Activated CD4-positive, CD25-positive, alpha-beta regulatory T cell (primary cell): ENCODE results near the gene EEFSEC.

Experiments
- DNase-seq, 4 experiments: peaks; one replicate each; lab custom pipeline; 2025; lab: John Stamatoyannopoulos, UW

EEFSEC gene

DNA sequence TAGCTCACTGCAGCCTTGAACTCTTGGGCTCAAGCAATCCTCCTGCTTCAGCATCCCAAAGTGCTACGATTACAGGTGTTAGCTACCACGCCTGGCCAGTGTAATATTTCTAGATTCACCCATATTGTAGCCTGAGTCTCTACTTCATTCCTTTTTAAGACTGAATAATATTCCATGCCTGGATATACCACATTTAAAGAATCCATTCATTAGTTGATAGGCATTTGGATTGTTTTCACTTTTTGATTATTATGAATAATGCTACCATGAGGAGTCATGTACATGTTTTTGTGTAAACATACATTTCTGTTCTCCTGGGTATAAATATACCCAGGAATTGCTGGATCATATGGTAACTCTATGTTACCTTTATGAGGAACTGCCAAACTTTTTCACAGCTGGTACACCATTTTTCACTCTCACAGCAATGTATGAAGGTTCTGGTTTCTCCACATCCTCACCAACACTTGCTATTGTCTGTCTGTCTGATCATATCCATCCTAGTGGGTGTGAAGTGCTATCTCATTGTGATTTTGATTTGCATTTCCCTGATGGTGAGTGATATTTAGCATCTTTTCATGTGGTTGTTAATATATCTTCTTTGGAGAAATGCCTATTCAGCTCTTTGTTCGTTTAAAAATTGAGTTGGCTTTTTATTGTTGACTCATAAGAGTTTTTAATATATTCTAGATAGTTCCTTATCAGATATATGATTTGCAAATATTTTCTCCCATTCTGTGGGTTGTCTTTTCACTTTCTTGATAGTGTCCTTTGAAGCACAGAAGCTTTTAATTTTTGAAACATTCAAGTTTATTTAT is 32.6 kb downstream of the EEFSEC start:
- DNase-seq: no peak

DNA sequence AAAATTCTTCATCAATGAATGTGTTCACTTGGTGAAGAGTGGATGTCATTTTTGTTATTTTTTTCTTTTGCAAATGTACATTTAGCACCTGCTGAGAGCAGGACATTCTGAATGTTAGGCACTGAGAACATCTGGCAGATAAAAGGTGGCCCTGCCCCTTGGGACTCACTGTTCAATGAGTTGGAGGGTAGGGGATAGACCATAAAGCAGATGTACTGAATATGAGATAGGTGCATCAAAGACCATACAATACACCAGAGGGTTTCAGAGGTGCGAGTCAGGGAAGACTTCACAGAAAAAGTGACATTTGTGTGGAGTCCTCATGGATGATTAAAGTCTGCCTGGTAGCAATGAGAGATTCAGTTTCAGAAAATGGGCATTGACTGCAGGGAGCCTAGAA is 34.2 kb downstream of the EEFSEC start:
- no peak for DNase-seq

DNA sequence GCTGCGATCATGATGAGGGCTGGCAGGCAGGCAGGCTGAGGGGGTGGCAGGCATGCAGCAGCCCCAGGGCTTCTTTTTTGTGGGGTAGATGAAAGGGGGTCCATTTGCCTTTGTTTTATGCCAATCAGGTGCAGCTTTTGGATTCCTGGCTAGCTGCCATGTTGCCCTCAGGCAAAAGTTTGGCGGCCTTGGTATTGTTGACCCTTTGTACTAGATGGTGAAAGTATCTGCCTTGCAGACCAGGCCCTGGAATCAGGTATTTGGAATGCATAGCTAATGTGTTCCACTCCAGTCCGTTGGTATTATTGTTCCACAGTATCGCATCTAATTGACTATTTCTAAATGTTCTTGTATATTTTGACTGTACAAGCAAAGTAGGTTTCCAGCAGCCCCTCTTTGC is 35.0 kb downstream of the EEFSEC start:
- DNase-seq: no peak

DNA sequence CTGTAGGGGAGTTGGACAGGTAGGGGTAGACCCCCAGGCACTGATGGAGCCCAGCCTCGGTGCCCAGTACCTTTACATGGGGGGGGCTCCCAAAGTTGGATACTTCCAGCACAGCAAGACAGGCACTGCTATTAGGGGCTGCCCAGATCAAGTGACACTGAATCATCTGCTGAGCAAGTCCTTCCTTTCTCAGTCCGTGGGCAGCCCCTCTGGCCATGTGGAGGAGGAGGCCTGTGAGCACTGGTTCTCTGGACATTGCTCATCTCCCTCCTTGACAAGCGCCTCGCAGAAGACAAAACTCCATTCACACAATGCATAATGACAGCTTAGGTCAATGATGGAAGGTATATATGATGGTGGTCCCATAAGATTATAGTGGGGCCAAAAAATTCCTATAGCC is 35.7 kb downstream of the EEFSEC start:
- no peak for DNase-seq

DNA sequence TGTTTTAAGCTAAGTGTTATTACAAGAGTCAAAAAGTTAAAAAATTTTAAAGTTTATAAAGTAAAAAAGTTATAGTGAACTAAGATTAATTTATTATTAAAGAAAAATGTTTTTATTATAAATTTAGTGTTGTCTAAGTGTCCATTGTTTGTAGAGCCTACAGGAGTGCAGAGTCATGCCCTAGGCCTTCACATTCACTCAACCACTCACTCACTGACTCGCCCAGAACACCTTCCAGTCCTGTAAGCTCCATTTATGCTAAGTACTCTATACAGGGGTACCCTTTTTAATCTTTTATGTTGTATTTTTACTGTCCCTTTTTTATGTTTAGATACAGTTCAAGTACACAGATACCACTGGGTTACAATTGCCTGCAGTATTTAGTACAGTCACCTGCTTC is 37.2 kb downstream of the EEFSEC start:
- no peak for DNase-seq

DNA sequence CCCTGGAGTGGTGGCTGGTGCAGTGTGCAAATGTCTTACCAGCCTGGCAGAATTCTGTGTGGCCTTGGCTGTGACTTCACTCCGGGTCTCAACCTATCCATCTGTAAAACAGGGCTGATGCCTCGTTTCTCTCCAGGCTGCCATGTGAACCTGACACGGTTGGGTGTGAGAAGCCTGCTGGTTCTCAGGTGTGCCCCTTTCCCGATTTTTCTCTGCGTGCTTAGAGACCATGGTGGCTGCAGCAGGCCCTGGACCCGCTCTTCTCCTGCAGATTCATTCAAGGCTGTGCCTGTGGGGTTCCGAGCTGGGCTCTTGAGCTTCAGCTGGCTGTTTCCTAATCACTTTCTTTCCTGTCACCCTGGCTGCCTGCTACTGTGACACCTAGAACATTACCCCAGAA is 38.9 kb downstream of the EEFSEC start:
- DNase-seq: no peak

DNA sequence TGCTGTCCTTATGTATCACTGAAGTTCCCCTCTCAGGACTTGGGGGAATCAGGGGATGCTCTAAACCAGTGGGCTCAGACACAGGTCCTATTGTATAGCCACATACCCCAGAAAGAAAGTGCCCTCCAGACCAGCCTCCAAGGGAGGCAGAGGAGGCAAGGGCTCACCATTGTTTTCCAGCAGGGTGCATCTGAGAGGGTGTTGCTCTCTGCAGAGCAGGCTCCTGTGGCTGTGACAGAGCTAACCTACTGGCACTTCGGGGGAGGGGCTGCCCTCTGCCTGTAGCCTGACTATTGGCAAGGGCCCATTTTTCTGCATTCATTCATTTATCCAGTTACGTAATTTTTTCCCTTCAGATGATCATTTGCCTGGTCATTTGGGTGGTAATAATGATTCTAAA is 39.9 kb downstream of the EEFSEC start:
- DNase-seq: no peak

DNA sequence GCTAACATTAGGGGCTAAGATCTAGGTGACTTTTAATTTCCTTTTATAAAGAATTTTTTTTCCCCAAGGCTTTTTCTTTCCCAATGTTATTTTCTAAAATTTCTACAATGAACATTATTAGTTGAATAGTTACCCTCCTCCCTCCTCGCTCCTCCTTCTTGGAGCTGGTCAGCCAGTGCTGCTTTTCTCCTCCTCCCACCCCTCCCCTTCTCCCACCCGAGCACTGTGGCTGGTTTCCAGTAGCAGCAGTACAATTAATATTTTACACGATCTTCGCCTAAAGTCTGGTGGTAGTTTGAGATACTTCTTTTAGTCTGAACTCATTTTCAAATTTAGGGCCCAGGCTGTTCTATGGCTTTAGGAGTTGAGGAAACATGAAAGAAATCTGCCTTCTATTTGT is 41.6 kb downstream of the EEFSEC start:
- DNase-seq: no peak

DNA sequence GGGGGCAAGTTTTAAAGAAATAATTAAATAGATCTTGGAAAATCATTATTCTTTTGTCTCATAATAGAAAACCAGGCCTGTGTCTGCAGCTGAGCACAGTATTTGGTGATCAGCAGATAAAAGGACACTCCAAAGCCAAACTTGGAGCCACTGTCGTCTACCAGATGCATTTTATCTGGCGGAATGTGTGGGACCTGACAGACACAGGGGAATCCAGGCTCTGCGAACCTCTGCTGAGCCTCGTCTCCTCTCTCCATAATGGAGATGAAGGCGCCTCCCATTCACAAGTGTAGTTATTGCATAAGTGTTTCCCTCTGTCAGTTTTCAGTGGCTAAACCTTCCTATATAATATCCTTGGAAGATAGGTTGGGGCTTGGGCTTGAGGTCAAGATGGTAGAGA is 42.1 kb downstream of the EEFSEC start:
- DNase-seq: no peak

DNA sequence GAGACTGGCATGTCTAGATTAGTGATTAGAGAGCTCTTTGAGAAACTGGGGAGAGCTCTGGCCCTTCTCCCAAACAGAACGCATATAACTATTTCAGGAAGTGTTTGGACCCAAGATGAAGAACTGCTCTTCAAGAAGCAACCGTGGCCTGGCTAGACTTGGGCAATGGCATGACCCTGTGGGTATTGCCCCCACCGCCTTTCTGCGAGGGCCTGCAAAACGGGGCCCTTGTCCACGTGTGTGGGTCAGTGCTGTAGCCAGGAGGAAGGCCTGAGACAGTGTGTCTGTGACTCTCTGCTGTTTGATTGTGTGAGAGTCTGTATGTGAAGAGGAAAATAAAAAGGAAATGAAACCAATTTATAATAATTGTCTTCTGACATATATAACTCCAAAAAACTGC is 42.5 kb downstream of the EEFSEC start:
- no peak for DNase-seq

DNA sequence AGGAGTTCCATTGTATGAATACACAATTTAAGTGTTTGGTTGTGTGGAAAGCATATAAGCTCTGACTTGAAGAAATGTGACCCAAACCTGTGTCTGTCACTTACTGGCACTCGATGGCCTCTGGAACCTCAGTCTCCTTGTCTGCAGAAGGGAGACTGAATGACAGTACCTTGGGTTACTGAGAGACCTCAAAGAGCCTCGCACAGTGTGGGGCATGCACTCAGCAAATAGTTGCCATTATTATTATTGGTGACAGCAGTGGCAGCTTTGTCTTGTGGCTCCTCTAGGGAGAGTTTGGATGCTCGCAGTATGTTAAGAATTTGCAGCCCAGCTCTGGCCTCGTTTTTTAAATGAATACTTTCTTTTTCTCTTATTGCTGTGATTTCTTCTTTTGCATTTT is 43.4 kb downstream of the EEFSEC start:
- DNase-seq: no peak

DNA sequence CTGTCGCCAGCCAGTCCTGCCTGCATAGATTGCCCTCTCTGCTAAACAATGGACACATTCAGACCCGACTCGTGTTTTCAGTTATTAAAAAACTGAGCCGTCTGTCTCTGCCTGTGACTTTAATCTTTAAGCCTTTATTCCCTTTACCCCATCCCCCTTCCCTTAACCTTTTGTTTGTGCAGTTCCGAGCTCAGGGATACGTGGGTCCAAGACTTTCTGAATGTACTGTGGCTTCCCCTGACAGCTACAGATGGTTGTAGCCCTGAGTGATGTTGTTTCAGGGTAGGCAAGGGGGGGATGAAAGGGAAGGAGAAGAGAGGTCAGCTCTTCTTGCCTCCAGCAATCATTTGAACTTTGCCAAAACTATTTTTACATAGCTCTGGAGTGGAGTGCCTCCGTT is 44.6 kb downstream of the EEFSEC start:
- DNase-seq: no peak

DNA sequence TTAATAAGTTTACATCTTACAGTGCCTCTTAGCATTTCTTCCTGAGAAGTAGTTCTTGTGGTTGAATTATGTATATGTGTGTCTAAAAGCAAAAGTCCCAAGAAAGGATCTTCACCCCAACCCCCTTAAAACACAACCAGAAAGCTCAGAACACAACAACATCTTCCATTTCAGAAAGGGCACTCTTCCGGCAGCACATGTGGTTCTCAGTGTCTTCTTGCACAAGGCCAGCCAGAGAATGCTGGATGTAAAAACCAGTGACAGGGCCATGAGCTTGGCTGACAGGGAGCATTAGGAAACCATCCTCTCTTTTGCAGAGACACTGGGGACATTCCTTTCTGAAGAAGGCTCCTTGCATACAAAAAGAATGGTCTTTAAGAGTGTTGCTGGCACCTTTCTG is 45.0 kb downstream of the EEFSEC start:
- no peak for DNase-seq

DNA sequence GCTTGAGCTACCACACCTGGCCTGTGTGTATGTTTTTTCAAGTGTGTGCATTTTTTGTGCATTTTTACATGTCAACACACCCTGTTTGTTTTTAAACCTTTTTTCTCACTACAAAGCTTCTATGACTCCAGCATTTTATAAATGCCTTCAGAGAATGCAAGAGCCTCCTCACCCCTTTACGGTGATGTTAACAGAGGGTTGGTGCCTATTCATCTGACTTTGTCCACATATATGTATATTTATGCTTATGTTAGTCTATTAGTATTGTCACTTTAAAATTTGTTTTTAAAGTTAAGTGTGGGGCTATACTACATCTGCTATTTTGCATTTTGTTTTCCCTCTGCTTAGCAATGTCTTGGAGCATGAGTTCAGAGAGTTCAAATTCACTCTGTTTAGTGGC is 45.8 kb downstream of the EEFSEC start:
- DNase-seq: no peak

DNA sequence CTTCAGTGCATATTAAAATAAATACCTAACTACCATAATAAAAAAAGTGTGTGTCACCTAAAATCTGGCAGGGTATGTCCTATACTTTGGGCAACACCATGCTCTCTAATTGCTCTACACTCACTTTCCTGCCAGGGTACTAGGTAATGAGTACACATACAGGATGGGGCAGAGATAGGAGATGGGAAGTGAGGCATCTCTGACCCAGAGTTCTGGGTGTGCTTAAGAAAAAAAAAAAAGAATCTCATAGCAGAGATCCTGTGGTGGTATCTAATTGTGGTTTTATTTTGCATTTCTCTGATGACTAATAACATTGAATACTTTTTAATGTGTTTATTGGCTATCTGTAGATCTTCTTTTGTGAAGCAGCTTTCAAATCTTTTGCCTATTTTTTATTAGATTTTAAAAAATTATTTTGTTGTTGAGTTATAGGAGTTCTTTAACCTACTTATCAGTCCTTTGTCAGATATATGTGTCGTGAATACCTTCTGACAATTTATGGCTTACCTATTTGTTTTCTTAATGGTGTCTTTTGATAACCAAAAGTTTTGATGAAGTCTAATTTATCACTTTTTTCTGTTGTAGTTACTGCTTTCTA is 48.0 kb downstream of the EEFSEC start:
- no peak for DNase-seq

DNA sequence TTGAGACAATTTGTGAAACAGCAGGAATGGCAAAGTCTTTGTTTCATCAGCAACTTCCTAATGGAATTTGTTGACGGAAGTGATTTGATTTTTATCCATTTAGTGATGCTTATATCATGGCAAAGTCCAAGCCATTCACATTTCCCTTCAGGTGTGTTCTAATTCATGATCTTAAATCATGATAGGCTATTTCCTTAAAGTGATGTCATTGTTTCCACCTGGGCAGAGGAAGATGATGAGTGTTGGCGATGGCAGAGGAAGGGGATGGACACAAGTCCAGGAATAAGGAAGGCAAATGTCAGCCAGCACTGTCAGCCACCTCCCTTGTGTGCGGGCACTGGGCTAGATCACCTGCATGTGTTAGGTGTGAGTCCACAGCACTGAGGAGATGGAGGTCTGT is 49.9 kb downstream of the EEFSEC start:
- no peak for DNase-seq

DNA sequence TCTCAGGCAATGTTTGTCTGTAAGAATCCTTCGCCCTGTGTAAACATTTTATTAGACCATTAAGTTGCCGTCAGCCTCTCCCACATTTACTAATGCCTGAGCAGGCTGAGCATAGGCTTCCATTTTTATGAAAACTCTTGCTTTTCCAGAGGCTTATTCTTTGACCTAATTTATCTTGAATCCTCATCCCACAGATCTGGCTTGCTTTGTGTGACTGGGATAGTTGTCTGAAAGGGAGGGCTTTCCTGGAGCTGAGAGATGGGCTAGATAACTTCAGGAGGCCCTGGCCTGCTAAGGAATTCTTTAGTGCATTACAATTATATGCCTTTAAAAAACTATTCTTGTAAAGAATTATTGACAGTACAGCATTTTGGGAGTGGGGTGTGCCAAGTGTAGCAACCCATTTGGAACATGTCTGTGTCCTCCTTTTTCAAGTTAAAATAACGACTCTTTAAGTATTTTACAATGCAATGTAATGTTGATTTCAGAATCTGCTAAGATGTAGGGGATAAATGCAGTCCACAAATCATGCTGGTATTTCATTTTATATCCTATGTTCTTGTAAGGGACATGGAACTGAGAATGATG is 52.4 kb downstream of the EEFSEC start:
- no peak for DNase-seq

DNA sequence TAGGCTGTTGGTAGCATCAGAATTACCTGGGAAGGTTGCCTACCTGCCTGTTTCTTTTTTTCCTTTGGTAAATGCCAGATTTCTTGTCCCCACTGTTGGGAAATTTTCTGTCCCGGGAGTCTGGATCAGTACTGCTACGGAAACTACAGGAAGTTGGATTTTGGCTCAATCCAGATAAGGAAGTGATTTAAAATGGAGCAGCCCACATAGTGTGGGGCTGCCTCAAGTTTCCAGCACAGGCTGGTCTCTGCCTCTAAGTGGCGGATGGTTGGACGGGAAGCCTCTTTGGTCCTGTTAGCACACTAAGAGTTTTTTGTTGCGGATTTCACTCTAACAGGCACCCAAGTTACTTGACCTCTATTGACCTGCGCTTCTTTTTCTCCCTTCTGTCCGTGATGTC is 54.7 kb downstream of the EEFSEC start:
- no peak for DNase-seq

DNA sequence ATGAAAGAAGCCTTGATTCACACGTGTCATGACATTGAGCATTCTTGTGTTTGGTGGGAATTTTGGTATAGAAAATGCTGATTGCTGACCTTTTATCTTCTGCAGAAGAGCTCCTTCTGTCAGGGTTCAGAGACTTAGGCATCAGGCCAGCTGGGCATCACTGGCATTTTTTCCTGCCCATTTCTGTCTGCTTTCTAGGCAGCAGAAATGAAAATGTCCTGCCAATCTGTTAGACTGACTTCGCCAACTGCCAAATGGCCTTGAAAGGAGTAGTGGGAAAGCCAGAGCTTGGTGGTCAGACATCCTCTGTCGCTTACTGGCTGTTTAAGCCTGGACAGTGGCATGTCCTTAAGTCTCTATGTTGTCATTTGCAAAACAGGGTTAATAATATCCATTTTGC is 57.4 kb downstream of the EEFSEC start:
- DNase-seq: no peak

DNA sequence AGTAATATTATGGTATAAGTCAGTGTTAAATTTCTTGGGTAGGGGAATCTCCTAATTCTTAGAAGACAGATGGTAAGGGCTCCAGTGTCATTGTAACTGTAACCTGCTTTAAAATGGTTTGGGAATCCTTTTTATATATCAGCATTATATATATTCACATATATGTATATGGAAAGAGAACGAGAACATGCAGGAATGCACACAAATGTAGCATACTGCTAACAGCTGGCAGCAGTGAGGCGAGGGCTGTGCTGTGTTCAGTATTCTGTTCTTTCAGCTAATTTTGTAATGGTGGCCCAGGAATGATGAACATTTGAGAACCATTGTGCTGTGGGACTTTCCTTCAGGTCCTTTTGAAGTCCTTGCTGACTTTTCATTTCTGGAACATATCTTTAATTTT is 60.8 kb downstream of the EEFSEC start:
- no peak for DNase-seq

DNA sequence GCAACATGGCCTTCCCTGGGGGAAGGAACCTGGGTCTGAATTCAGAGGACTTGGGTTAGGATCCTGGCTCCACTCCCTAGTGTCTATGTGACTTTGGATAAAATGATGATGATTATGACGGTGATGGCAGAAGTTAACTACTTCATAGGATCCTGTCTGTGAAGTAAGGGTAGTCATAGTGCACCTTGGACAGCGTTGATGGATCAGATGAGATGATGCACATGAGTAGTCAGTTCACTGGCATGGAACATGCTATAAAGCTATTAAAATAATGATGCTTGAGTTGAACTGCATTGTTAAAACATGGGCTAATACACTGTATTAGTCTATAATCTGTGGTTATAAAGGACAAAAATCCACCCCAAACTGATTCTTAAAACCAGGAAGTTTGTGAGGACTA is 62.0 kb downstream of the EEFSEC start:
- DNase-seq: no peak

DNA sequence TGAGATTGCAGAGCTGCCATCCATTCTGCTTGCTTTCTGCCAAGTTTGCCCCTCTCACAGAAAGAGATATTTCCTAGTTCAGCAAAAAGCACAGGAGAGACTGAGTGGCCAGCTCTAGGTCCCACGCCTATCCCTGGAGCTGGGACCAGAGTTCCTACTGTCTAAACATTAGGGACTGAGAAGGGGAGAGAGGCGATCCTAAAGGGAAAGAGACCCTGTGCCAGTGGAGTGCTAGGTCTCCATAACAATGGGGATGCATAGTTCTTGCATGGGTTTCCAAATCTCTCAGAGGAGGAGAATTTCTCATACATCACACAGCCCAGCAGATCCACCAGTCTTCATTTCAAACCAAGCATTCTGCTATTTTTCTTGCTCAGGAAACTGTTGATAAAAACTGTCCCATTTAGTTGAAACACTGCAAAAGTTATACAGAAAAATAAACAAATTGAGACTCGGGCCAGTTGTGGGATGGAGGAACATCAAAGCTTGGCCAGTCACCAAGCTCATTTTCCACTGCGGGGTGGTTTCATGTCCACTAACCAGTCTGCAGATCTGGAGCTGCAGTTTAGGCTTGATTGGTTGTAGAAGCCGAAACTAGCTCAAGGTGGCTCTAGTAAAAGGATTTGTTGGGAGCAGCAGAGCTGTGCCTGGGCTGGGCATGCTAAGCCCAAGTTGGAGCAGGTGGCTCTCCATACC is 62.7 kb downstream of the EEFSEC start:
- DNase-seq: no peak
